Brain microvascular endothelial cell (primary cell): ENCODE data around the gene BEST1.

ENCODE experiments used
- DNase-seq: peaks from one replicate; pipeline ENCODE4 v3.0.0-alpha.2; 2020
- H3K27ac ChIP-seq: fragments of 250-450 bp; sonication (Bioruptor Pico); 2 replicates; pipeline ENCODE4 v1.5.1; 2020; ENCODE audit warnings: mild to moderate bottlenecking, moderate library complexity
- H3K27me3 ChIP-seq: fragments of 250-450 bp; sonication (Bioruptor Pico); replicated peaks from 2 replicates; pipeline ENCODE4 v1.5.1; 2020; ENCODE audit warnings: mild to moderate bottlenecking
- H3K36me3 ChIP-seq: fragments of 250-450 bp; sonication (Bioruptor Pico); replicated peaks from 2 replicates; pipeline ENCODE4 v1.5.1; 2020; ENCODE audit warnings: mild to moderate bottlenecking
- H3K4me3 ChIP-seq: 2 replicates; pipeline ENCODE4 v1.5.1; 2011; ENCODE audit warnings: low read depth, mild to moderate bottlenecking, control low read depth, low read length, moderate library complexity
- in situ Hi-C: cut with HindIII; loops from 2 replicates; pipeline ENCODE4 v1.10.0; 2017; ENCODE audit warnings: low sequenced_read_pairs, low pct_ligation_motif_present
- TF ChIP-seq, protein P1 (sequence below): IDR thresholded peaks from 2 replicates; pipeline ENCODE4 v1.5.1; 2011; ENCODE audit warnings: low read depth, mild to moderate bottlenecking, moderate library complexity, low read length, control low read depth, inconsistent platforms; ENCODE audit errors: missing control alignments

BEST1 gene

DNA sequence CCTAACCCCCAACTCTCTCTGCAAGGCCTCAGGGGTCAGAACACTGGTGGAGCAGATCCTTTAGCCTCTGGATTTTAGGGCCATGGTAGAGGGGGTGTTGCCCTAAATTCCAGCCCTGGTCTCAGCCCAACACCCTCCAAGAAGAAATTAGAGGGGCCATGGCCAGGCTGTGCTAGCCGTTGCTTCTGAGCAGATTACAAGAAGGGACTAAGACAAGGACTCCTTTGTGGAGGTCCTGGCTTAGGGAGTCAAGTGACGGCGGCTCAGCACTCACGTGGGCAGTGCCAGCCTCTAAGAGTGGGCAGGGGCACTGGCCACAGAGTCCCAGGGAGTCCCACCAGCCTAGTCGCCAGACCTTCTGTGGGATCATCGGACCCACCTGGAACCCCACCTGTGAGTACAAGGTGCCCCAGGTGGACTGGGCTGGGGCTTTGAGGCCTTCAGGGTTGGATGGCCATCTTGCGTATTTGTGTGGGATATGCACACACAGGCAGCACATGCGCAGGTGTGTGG, at the start of gene BEST1:
BEST1 (plus strand) TSS at position 317 of the 513 bp plus-strand sequence. CDS start 1,456 bp downstream, outside the sequence.
- Histone ChIP-seq H3K27ac (peak within 1 kb of the TSS; percentile 24), H3K36me3 (no peaks in the 10 kb centered on the region), H3K27me3 (no peaks in the 10 kb centered on the region), H3K4me3 (no peak within 1 kb of the TSS)
- in situ Hi-C loops = no loop called here
- TF ChIP-seq, protein P1, sequence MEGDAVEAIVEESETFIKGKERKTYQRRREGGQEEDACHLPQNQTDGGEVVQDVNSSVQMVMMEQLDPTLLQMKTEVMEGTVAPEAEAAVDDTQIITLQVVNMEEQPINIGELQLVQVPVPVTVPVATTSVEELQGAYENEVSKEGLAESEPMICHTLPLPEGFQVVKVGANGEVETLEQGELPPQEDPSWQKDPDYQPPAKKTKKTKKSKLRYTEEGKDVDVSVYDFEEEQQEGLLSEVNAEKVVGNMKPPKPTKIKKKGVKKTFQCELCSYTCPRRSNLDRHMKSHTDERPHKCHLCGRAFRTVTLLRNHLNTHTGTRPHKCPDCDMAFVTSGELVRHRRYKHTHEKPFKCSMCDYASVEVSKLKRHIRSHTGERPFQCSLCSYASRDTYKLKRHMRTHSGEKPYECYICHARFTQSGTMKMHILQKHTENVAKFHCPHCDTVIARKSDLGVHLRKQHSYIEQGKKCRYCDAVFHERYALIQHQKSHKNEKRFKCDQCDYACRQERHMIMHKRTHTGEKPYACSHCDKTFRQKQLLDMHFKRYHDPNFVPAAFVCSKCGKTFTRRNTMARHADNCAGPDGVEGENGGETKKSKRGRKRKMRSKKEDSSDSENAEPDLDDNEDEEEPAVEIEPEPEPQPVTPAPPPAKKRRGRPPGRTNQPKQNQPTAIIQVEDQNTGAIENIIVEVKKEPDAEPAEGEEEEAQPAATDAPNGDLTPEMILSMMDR = no peak
- no peak for DNase-seq

DNA sequence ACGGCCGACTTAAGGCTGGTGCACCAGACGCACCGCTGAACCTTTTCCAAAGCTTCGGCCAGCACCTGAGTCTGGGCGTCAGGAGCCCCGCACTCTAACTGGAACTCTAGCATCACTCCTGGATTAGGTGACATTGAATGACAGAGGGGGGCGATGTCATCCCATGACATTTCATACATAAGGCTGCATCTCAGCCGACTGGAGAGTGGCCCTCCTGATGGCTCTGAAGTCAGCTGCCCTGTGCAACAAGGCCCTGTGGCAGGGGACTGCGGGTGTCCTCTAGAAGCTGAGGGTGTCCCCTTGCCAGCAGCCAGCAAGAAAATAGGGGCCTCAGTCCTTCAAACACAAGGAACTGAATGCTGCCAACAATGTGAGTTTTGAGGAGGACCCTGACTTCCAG, 48.8 kb upstream of the BEST1 start:
- no peak for DNase-seq
- no peak overlapping the region for H3K27ac ChIP-seq
- no peak overlapping the region for H3K4me3 ChIP-seq
- in situ Hi-C loops = loop anchor here (25.0 kb wide), 1 partner anchor 211 kb away; the partner anchor contains the start of gene INCENP
- H3K36me3 ChIP-seq = no peaks in the 10 kb centered on the region
- TF ChIP-seq, protein P1 = no peak
- H3K27me3 ChIP-seq = no peaks in the 10 kb centered on the region

DNA sequence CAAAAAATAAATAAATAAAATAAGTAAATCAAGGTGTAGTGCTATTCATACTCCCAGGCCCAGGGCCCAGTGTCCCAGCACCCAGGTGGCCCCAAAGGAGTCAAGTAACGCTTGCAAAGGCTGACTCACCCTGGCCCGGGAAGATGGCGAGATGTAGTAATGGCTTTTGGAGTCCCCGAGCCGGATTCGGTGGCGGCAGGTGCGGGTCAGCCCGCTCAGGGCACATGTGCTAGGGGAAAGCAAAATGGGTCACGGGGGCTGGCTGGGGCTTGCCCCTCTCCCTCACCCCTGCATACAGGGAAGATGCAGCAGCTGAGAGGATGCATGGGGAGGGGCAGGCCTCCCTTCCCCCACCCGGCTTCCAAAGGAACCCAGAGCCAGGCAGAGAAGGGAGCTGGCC, 47.8 kb upstream of the BEST1 start:
- Histone ChIP-seq H3K4me3 (no peak overlapping the region), H3K27me3 (no peaks in the 10 kb centered on the region), H3K36me3 (no peaks in the 10 kb centered on the region), H3K27ac (no peak overlapping the region)
- in situ Hi-C loops = loop anchor here (25.0 kb wide), 1 partner anchor 210 kb away; the partner anchor contains the start of gene INCENP
- DNase-seq = no peak
- TF ChIP-seq, protein P1 = no peak

DNA sequence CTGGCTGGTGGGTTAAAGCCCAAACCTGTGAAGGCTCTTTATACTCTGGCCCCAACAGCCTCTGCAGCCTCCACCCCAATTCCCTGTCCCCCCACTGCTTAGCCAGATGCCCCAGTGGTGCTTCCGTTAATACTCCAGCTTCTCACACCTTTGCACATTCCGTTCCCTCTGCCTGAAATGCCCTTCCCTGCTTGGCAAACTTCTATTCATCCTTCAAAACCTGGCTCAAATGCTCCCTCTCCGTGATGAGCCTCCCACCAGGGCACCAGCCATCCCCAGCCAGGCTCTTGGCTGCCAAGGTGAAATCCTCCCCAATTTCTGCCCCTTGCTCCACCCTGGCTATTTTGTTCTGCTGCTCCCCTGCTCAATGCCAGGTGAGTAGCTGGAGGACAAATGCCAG, 46.3 kb upstream of the BEST1 start:
- Histone ChIP-seq H3K27me3 (no peaks in the 10 kb centered on the region), H3K36me3 (no peaks in the 10 kb centered on the region), H3K27ac (no peak overlapping the region), H3K4me3 (no peak overlapping the region)
- TF ChIP-seq, protein P1 = no peak
- DNase-seq = no peak
- in situ Hi-C loops = loop anchor here (25.0 kb wide), 1 partner anchor 208 kb away; the partner anchor contains the start of gene INCENP

DNA sequence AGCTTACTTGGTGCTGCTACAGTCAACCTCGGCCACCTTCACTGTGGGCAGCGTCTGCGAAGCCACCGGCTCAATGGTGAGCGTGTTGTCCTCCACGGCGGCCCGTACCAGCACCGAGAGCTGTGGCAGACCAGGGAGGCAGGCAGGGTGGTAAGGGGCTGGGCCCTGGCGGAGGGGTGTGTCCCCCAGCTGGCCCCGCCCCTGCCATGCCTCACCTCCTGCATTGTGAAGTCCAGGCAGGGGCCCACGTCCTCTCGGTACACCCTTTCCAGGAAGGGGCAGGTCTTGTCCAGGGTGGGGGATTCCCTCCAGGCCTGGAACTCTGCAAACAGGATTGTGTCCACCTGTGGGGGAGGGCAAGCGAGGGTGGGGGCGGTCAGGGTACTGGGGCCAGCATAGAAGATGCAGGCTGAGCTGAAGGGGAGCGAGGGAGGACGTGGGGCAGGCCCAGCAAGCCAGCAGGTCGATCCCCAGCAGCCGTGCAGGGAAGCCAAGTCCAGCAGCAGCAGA, 45.6 kb upstream of the BEST1 start:
- TF ChIP-seq, protein P1 = no peak
- no peak for DNase-seq
- H3K4me3 ChIP-seq = no peak overlapping the region
- no peak overlapping the region for H3K27ac ChIP-seq
- H3K36me3 ChIP-seq = no peaks in the 10 kb centered on the region
- H3K27me3 ChIP-seq = no peaks in the 10 kb centered on the region
- in situ Hi-C loops = loop anchor here (25.0 kb wide), 1 partner anchor 208 kb away; the partner anchor contains the start of gene INCENP

DNA sequence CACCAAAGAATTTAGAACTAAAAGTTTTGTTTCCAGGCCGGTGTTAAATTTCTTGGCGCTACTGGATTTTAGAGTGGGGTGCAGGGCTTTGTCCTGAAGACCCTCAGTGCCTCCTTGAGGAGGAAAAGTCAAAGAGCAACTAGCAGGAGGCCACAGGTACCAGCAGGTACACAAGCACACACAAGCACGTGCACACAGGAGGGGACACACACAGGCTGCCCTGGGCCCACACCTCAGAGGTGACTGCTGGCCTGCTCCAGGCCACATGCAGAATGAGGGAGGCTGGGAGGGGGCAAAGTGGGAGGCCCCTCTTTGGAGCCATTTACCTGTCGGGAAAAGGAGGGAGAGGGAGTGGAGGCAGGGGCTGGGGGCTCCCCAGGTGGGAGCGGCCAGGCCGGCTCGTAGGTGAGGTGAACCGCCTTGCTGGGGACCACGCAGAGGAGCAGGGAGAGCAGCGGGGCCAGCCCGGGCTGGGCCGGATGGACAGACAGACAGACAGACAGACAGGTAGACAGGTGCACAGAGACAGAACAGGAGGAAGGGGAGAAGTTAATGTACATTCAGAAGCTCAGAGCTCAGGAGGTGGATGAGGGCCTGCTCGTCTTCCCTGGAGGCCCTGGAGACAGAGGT, 45.0 kb upstream of the BEST1 start:
- no peaks in the 10 kb centered on the region for H3K27me3 ChIP-seq
- H3K36me3 ChIP-seq = no peaks in the 10 kb centered on the region
- TF ChIP-seq, protein P1 = no peak
- in situ Hi-C loops = loop anchor here (25.0 kb wide), 1 partner anchor 207 kb away; the partner anchor contains the start of gene INCENP
- no peak overlapping the region for H3K27ac ChIP-seq
- no peak for DNase-seq
- H3K4me3 ChIP-seq = no peak overlapping the region
